ENCODE measurements around the gene KRTAP10-9.

- TF ChIP-seq CTCF (IDR thresholded peaks at IDR 0.05) = no peak
- no peak for TF ChIP-seq POLR2AphosphoS5 (IDR thresholded peaks at IDR 0.05)
Observed at GRCh38 chr21:44581158-44581557, 45.7 kb upstream of the KRTAP10-9 start.
